ENCODE data around the gene FANCI.
A peak's percentile ranks its signal among the peaks of the same experiment; 100 is the strongest.
"Not testable (repeated sequence)": the region's sequence is repeated elsewhere in the genome, so short reads cannot be mapped to it uniquely, and the experiment has no call there.

Gene FANCI

DNA sequence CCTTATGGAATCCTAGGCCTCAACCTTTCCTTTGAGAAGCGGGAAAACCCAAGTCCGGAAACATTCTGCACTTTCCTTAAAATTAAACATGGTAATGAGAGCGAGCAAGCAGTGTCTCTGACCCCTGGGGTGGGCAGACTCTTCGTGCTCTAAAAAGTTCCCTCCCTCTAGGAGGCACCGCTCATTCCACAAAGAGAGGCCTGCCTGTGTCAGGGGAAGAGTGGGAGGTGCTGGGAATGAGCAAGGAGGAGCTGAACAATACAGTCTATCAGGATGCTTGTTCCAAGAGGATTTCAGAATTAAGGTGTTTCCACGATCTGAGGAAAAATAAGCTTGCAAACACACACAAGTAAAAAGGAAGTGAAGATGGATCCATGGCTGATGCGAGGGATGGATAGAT, 16.4 kb upstream of the FANCI start:
- no peak for DNase-seq (ENCODE audit: low read depth)
- no peak overlapping the region for H3K4me3 ChIP-seq (ENCODE audit: low read depth, low read length)
- in situ Hi-C loops (cut with HindIII; ENCODE audit: low sequenced_read_pairs), result no loop called here
- TF ChIP-seq, protein P1, sequence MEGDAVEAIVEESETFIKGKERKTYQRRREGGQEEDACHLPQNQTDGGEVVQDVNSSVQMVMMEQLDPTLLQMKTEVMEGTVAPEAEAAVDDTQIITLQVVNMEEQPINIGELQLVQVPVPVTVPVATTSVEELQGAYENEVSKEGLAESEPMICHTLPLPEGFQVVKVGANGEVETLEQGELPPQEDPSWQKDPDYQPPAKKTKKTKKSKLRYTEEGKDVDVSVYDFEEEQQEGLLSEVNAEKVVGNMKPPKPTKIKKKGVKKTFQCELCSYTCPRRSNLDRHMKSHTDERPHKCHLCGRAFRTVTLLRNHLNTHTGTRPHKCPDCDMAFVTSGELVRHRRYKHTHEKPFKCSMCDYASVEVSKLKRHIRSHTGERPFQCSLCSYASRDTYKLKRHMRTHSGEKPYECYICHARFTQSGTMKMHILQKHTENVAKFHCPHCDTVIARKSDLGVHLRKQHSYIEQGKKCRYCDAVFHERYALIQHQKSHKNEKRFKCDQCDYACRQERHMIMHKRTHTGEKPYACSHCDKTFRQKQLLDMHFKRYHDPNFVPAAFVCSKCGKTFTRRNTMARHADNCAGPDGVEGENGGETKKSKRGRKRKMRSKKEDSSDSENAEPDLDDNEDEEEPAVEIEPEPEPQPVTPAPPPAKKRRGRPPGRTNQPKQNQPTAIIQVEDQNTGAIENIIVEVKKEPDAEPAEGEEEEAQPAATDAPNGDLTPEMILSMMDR (IDR thresholded peaks at IDR 0.05; ENCODE audit: low read depth, low read length, missing control alignments), result no peak

DNA sequence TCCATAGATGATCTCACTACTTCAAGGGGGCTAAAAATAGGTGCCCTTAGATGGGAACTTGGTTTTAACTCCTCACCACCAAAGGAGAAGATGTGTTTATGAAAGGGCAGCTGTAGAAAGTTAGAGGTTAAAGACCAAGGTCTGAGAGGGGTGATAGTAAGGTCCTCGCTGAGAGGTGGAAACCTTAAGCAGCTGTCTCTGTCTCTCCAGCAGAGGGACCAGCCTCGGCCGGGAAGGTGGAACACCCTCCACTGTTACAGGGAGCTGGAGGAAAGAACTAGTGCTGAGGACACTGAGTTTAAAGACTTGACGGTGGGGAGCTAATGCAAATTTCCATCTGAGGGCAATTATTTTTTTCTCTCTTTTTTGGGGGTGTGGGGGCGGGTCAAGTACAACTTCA, 13.5 kb upstream of the FANCI start:
- no peak for DNase-seq (ENCODE audit: low read depth)
- in situ Hi-C loops (cut with HindIII; ENCODE audit: low sequenced_read_pairs), result no loop called here
- no peak overlapping the region for H3K4me3 ChIP-seq (ENCODE audit: low read depth, low read length)
- TF ChIP-seq, protein P1 (IDR thresholded peaks at IDR 0.05; ENCODE audit: low read depth, low read length, missing control alignments), result peak; percentile 19

DNA sequence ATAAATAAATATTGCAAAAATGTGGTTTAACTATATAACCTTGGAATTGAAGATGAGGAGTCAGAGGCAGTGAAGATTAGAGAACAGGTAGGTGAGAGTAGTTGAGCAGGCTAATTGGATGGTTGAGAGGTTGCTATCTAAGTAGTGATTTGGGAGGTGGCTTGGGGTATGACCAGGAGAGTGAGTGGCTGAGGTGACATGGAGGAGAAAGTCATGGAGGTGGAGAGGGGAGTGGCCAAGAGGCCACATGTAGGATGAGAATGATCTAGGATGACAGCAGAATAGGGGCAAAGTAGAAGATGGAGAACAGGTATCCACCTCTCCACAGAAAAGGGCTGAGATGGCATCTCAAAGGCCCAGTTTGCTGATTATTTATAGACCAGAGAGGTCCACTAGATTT, 11.9 kb upstream of the FANCI start:
- H3K4me3 ChIP-seq (ENCODE audit: low read depth, low read length), result no peak overlapping the region
- TF ChIP-seq, protein P1 (IDR thresholded peaks at IDR 0.05; ENCODE audit: low read depth, low read length, missing control alignments), result no peak
- in situ Hi-C loops (cut with HindIII; ENCODE audit: low sequenced_read_pairs), result no loop called here
- no peak for DNase-seq (ENCODE audit: low read depth)

DNA sequence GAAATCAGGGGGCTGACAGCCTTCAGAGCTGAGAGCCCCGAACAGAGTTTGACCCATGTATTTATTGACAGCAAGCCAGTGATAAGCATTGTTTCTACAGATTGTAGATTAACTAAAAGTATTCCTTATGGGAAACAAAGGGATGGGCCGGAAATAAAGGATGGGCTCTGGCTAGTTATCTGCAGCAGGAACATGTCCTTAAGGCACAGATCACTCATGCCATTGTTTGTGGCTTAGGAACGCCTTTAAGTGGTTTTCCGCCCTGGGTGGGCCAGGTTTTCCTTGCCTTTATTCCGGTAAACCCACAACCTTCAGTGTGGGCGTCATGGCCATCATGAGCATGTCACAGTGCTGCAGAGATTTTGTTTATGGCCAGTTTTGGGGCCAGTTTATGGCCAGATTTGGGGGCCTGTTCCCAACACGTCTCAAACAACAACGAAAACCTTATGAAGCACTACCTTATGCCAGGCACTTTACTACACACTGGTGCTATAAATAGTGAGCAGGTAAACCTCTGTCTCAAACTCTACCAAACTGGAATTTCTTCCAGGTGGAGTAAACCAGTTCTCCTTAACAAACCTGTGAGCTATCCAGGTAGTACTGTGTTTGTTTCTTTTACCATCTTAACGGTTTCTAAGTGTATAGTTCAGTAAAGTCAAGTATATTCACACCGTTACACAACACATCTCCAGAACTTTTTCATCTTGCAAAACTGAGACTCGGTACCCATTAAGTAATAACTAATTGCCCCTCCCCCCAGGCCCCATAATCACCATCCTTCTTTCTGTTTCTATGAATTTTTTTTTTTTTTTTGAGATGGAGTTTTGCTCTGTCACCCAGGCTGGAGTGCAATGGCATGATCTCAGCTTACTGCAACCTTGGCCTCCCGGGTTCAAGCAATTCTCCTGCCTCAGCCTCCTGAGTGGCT, 3.6 kb upstream of the FANCI start:
- H3K4me3 ChIP-seq (ENCODE audit: low read depth, low read length); in situ Hi-C loops (cut with HindIII; ENCODE audit: low sequenced_read_pairs); DNase-seq (ENCODE audit: low read depth): not testable (repeated sequence)

DNA sequence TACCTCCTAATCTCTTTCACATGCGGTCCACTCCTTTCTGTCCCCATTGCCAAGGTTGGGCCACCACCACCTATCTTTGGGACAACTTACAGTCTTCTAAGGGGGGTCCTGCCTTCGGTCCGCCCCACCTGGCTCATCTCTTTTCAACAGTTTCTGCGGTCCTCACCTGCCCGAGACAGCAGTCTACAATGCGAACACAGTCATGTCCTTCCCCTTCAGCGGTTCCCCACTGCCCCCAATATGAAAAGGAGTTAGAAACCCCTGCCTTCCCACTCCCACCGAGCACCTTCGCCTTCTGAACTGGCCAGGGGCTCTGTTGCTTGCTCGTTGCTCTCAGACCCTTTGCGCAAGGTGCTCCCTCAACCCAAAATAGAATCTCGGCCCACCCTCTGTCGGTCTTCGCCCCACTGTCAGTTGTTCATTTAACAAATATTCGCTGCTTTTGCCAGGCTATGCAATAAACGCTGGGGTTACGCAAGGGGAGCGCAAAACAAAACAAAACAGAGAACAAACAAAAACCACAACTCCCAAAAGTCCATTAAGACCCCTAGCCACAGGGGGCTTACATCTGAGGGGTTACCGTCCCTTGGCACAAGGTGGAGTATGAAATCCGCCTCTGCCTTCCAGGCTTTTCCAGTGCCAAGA, 611 bp upstream of the FANCI start:
- no peak for DNase-seq (ENCODE audit: low read depth)
- TF ChIP-seq, protein P1 (IDR thresholded peaks at IDR 0.05; ENCODE audit: low read depth, low read length, missing control alignments), result no peak
- in situ Hi-C loops (cut with HindIII; ENCODE audit: low sequenced_read_pairs), result no loop called here
- peak overlapping the region; percentile 90 for H3K4me3 ChIP-seq (ENCODE audit: low read depth, low read length)

DNA sequence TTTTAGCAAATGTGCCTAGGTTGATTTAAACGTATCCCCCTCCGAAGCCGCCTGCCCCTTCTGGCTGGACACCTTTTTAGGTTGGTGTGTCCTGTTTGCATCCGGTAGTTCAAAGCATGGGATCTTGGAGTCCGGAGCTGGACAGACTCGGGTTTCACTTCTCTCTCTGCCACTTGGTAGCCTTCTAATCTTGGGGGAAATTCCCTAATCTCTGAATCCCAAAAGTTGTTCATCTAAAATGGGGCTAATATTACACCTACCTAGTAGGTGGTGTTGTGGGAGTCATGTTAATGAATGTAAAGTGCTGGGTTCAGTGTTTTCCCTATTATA, 760 bp downstream of the FANCI start:
- in situ Hi-C loops (cut with HindIII; ENCODE audit: low sequenced_read_pairs), result no loop called here
- TF ChIP-seq, protein P1 (IDR thresholded peaks at IDR 0.05; ENCODE audit: low read depth, low read length, missing control alignments), result no peak
- DNase-seq (ENCODE audit: low read depth), result no peak
- peak overlapping the region; percentile 90 for H3K4me3 ChIP-seq (ENCODE audit: low read depth, low read length)

DNA sequence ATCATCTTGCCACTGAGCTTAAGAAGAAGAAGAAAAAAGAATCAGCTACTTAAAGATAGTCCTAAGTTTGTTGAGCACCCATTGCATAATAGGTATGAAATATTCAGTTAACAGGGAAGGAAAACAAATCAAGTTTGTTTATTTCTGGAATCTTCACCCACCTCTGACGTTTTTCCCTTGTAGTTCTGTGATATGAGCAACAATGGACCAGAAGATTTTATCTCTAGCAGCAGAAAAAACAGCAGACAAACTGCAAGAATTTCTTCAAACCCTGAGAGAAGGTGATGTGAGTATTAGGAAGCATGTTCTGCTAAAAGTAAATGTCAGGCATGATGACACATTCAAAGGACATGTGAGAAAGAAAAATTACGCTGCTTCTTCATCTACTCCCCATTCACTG, 3.7 kb downstream of the FANCI start:
- TF ChIP-seq, protein P1 (IDR thresholded peaks at IDR 0.05; ENCODE audit: low read depth, low read length, missing control alignments), result no peak
- no peak overlapping the region for H3K4me3 ChIP-seq (ENCODE audit: low read depth, low read length)
- in situ Hi-C loops (cut with HindIII; ENCODE audit: low sequenced_read_pairs), result no loop called here
- no peak for DNase-seq (ENCODE audit: low read depth)
